HepG2 (cell line): Measurements from ENCODE around the gene RIN3. TPM values are rescaled to one million over a fixed set of nuclear protein-coding genes. Genes with fewer than 3 reads are reported as not detected.

Experiments
- ATAC-seq: fragments of 200-7000 bp; cut with Tn5 transposase; 3 replicates; pipeline ENCODE4 v1.9.1; 2020; ENCODE audit warnings: mild to moderate bottlenecking, moderate library complexity
- BruUV-seq: library from RNA; stranded (reverse); fragments of 400-500 nt; replicated peaks from 2 replicates; lab custom pipeline; 2021; lab: Mats Ljungman, UMichigan
- CTCF ChIA-PET: fragments of 300-600 bp; formaldehyde crosslinking; extraction: SDS; loops from one replicate; lab custom pipeline; 2021; ENCODE audit warnings: low total read pairs, inconsistent platforms, low intra/inter-chr PET ratio; lab: Yijun Ruan, JAX
- POLR2A ChIA-PET: fragments of 350-600 bp; sonication (Branson Sonifier 250); formaldehyde crosslinking; loops from one replicate; lab custom pipeline; 2020; ENCODE audit warnings: antibody characterized with exemption, inconsistent platforms; lab: Yijun Ruan, JAX
- DNase-seq: peaks from one replicate; pipeline ENCODE4 v3.0.0-alpha.2; 2015; ENCODE audit warnings: low spot score
- FAIRE-seq: peaks from 3 replicates; lab custom pipeline; 2011; peaks lifted over from hg19 to GRCh38; lab: Jason Lieb, UNC
- H2AFZ ChIP-seq: one replicate; pipeline ENCODE4 v1.6.1; 2011; ENCODE audit warnings: low read length, inconsistent platforms
- H3K27ac ChIP-seq: fragments of 300-600 bp; 3 replicates; pipeline ENCODE4 v1.8.0; 2011; ENCODE audit warnings: mixed run types, mild to moderate bottlenecking, mixed read lengths, low read length, inconsistent platforms; ENCODE audit not compliant: insufficient read depth; ENCODE audit errors: extremely low read length
- H3K27me3 ChIP-seq, 2 experiments: fragments of 200-600 bp in 1 of 2; 2 replicates in 1 of 2; 3 replicates in 1 of 2; pipeline versions ENCODE4 v1.6.0 to v1.8.0; 2011; ENCODE audit warnings: low read length in 2 of 2, mild to moderate bottlenecking in 2 of 2, moderate library complexity in 2 of 2, inconsistent platforms in 1 of 2; ENCODE audit not compliant: insufficient read depth in 2 of 2, control insufficient read depth in 1 of 2
- H3K36me3 ChIP-seq, 2 experiments: fragments of 200-600 bp in 1 of 2; replicated peaks in 1 of 2; 2 replicates in 1 of 2; 3 replicates in 1 of 2; pipeline versions ENCODE4 v1.5.1 to v1.8.0; 2011; ENCODE audit warnings: low read length in 2 of 2, inconsistent platforms in 1 of 2; ENCODE audit not compliant: insufficient read depth in 2 of 2, control insufficient read depth in 1 of 2
- H3K4me1 ChIP-seq: 2 replicates; pipeline ENCODE4 v1.5.1; 2012; ENCODE audit warnings: low read length, inconsistent platforms; ENCODE audit not compliant: insufficient read depth
- H3K4me2 ChIP-seq: 2 replicates; pipeline ENCODE4 v1.6.0; 2011; ENCODE audit warnings: low read depth, low read length, inconsistent platforms
- H3K4me3 ChIP-seq, 3 experiments: fragments of 200-600 bp in 1 of 3; sonication (generic), shearing (Covaris generic) in 1 of 3; replicated peaks in 1 of 3; 2 replicates each; pipeline ENCODE4 v1.5.1; 2011 to 2016; ENCODE audit warnings: low read length in 3 of 3, inconsistent platforms in 2 of 3, low read depth in 2 of 3, mild to moderate bottlenecking in 2 of 3, control low read depth in 1 of 3, mixed read lengths in 1 of 3; ENCODE audit not compliant: insufficient read depth in 1 of 3
- H3K79me2 ChIP-seq: one replicate; pipeline ENCODE4 v1.6.1; 2011; ENCODE audit warnings: low read length, inconsistent platforms; ENCODE audit not compliant: insufficient read depth
- H3K9ac ChIP-seq: 2 replicates; pipeline ENCODE4 v1.6.0; 2011; ENCODE audit warnings: mild to moderate bottlenecking, low read depth, low read length, inconsistent platforms; ENCODE audit not compliant: insufficient read depth
- H3K9me3 ChIP-seq: 2 replicates; pipeline ENCODE4 v1.5.1; 2012; ENCODE audit warnings: mild to moderate bottlenecking, low read length
- H4K20me1 ChIP-seq: 2 replicates; pipeline ENCODE4 v1.6.0; 2011; ENCODE audit warnings: inconsistent platforms, mild to moderate bottlenecking, low read length, moderate library complexity; ENCODE audit not compliant: insufficient read depth
- CHD2 ChIP-seq: IDR thresholded peaks from 2 replicates; pipeline ENCODE4 v1.6.1; 2011; ENCODE audit warnings: low read depth, low read length, improper control_type of control experiment
- DNMT1 ChIP-seq: sonication (generic); formaldehyde crosslinking; IDR thresholded peaks from 2 replicates; pipeline ENCODE4 v1.5.1; 2020; ENCODE audit warnings: mild to moderate bottlenecking, missing genetic modification reagents
- FOXK1 ChIP-seq: sonication (generic); formaldehyde crosslinking; IDR thresholded peaks from 2 replicates; pipeline ENCODE4 v1.4.0; 2020; ENCODE audit warnings: low read depth, missing genetic modification reagents, borderline replicate concordance
- FOXO4 ChIP-seq: sonication (generic); formaldehyde crosslinking; conservative IDR thresholded peaks from 2 replicates; pipeline ENCODE4 v1.8.1; 2023; ENCODE audit warnings: missing genetic modification reagents
- KDM1A ChIP-seq: IDR thresholded peaks from 2 replicates; pipeline ENCODE4 v1.6.1; 2016; ENCODE audit warnings: missing compliant biosample characterization
- NR2F2 ChIP-seq: IDR thresholded peaks from 2 replicates; pipeline ENCODE4 v1.6.1; 2012; ENCODE audit warnings: low read depth, inconsistent platforms, borderline replicate concordance
- PATZ1 ChIP-seq: sonication (generic); formaldehyde crosslinking; IDR thresholded peaks from 2 replicates; pipeline ENCODE4 v1.4.0; 2020; ENCODE audit warnings: missing genetic modification reagents
- RARG ChIP-seq: sonication (generic); formaldehyde crosslinking; IDR thresholded peaks from 2 replicates; pipeline ENCODE4 v1.4.0; 2020; ENCODE audit warnings: low read depth, mild to moderate bottlenecking, missing genetic modification reagents
- ZNF776 ChIP-seq: sonication (generic); formaldehyde crosslinking; IDR thresholded peaks from 2 replicates; pipeline ENCODE4 v1.4.0; 2020; ENCODE audit warnings: mild to moderate bottlenecking, missing genetic modification reagents
- WGBS: methylation state at CpG from one replicate; pipeline ENCODE4 v1.1.6; 2017; ENCODE audit warnings: low lambda C conversion rate; 5-methylcytosine and 5-hydroxymethylcytosine counted together
- in situ Hi-C: cut with HindIII; loops from 2 replicates; pipeline ENCODE4 v1.10.0; 2017; ENCODE audit warnings: low pct_unique_long_range_greater_than_20kb; ENCODE audit not compliant: extremely low pct_ligation_motif_present
- intact Hi-C: fragments of 100-400 bp; cut with micrococcal nuclease; formaldehyde crosslinking; loops from one replicate; pipeline ENCODE4 v1.10.0; 2022; ENCODE audit not compliant: unreplicated experiment
- polyA plus RNA-seq, 8 experiments: library from polyadenylated mRNA; depleted of rRNA in 3 of 8; stranded (reverse) in 7 of 8; unstranded in 1 of 8; fragments of >200 nt; fragmentation: Illumina TruSeq in 4 of 8; extraction: Trizol in 4 of 8; gene quantifications; 2 replicates each; pipeline versions ENCODE4 v1.2.1 to v1.2.3, GENCODE V29; 2011 to 2016; ENCODE audit warnings: low read depth in 4 of 8, missing spikeins in 1 of 8, mixed read lengths in 1 of 8; ENCODE audit not compliant: insufficient read depth in 1 of 8
- total RNA-seq, 5 experiments: library from RNA; depleted of rRNA; stranded (reverse); fragments of >200 nt; fragmentation: Illumina TruSeq; extraction: Trizol; gene quantifications; 2 replicates each; pipeline ENCODE4 v1.2.3, GENCODE V29; 2016; ENCODE audit warnings: low read depth in 1 of 5
- TF ChIP-seq, protein P1 (sequence below): IDR thresholded peaks from 2 replicates; pipeline ENCODE4 v1.6.1; 2016

RIN3 gene
- total and polyA plus RNA-seq, 2 of the 13 experiments (the other 11 are each of a cell fraction or from before 2014, with no cell fraction given): 2.3 to 3.6 TPM

DNA sequence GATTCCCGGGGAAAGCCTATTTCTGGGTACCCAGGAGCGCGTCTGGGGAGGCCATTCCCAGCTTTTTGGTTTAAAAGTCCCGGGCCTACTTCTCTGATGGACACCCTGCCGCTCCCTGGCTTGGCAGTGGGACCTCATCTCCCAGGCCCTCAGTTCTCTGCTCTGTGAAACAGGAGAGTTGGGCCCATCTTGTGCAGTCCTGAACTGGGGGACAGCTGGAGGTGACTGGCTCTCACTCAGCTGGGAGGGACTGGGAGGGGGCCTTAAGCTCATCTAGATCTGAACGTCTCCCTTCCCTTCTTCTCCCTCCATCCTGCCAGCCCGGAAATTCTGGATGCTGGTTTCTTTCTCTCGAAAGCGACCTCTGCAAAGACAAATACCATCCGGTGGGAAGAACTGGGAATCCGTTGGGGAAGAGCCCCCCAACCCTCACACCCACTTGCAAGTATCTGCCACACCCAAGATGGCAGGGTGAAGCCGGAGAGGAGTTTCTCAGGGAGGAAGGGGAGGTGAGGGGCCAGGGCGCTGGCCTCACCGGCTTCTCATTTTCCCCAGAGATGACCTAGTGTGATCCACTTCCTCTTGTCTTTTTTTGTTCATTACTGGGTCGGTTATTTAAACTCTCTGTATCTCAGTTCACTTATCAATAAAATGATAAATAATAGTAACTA is 1.4 kb downstream of the RIN3 start:
- BruUV-seq: no TSS peak
- no peak for DNase-seq
- H3K79me2 ChIP-seq: peaks cover 21% of the 10 kb centered on the region
- no peaks in the 10 kb centered on the region for H4K20me1 ChIP-seq
- peak overlapping the region; percentile 92 for H3K4me2 ChIP-seq
- no peaks in the 10 kb centered on the region for H3K9me3 ChIP-seq
- peaks cover 41% of the 10 kb centered on the region for H3K4me1 ChIP-seq
- intact Hi-C loops: loop anchor here (5.0 kb wide), 1 partner anchor 43 kb away; no protein-coding TSS in a partner anchor
- in situ Hi-C loops: no loop called here
- ChIA-PET CTCF (no interaction called here), POLR2A (no interaction called here)
- peak overlapping the region; percentile 79 for H3K27ac ChIP-seq
- peak; percentile 8 for ATAC-seq
- H2AFZ ChIP-seq: no peak overlapping the region
- FAIRE-seq: no peak
- 72% methylated on average over 10 of the region's 15 CpGs for WGBS
- H3K4me3 ChIP-seq: peak overlapping the region; percentile 74 to 87 (median 82)
- no peaks in the 10 kb centered on the region; a peak in 1 of 5 replicates for H3K36me3 ChIP-seq
- H3K9ac ChIP-seq: peak overlapping the region; percentile 95
- no peaks in the 10 kb centered on the region; a peak in 1 of 5 replicates for H3K27me3 ChIP-seq
- TF ChIP-seq CHD2 (no peak), RARG (CRISPR knock-in tag) (0 out of 2 replicates have a peak, but pooled peaks have one; percentile 4), FOXO4 (0 out of 2 replicates have a peak, but pooled peaks have one; percentile 54)

- intact Hi-C loops: no loop called here
- H3K4me2 ChIP-seq: peak overlapping the region; percentile 92
- POLR2A ChIA-PET: no interaction called here
- no peak overlapping the region for H2AFZ ChIP-seq
- no peak overlapping the region for H3K9ac ChIP-seq
- no peaks in the 10 kb centered on the region; a peak in 2 of 5 replicates for H3K36me3 ChIP-seq
- FAIRE-seq (no peak), DNase-seq (no peak), ATAC-seq (no peak)
- TF ChIP-seq FOXK1 (CRISPR knock-in tag) (no peak), DNMT1 (no peak), NR2F2 (no peak), PATZ1 (no peak), ZNF776 (CRISPR knock-in tag) (no peak), KDM1A (CRISPR knock-in tag) (no peak)
- TF ChIP-seq, protein P1, sequence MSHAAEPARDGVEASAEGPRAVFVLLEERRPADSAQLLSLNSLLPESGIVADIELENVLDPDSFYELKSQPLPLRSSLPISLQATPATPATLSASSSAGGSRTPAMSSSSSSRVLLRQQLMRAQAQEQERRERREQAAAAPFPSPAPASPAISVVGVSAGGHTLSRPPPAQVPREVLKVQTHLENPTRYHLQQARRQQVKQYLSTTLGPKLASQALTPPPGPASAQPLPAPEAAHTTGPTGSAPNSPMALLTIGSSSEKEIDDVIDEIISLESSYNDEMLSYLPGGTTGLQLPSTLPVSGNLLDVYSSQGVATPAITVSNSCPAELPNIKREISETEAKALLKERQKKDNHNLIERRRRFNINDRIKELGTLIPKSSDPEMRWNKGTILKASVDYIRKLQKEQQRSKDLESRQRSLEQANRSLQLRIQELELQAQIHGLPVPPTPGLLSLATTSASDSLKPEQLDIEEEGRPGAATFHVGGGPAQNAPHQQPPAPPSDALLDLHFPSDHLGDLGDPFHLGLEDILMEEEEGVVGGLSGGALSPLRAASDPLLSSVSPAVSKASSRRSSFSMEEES: no peak
- no peaks in the 10 kb centered on the region for H4K20me1 ChIP-seq
- in situ Hi-C loops: no loop called here
- H3K27ac ChIP-seq: no peak overlapping the region
- H3K4me1 ChIP-seq: peaks cover 39% of the 10 kb centered on the region
- peaks cover 21% of the 10 kb centered on the region for H3K79me2 ChIP-seq
- 96% methylated on average over 5 of the region's 5 CpGs for WGBS
- no peaks in the 10 kb centered on the region for H3K9me3 ChIP-seq
- BruUV-seq: no TSS peak
- H3K4me3 ChIP-seq: no peak overlapping the region
- H3K27me3 ChIP-seq: no peaks in the 10 kb centered on the region
- CTCF ChIA-PET: no interaction called here
Observed at GRCh38 chr14:92515546-92516343, 2.2 kb downstream of the RIN3 start.
